ENCODE measurements around the gene QSER1. TPM values are rescaled to one million over a fixed set of nuclear protein-coding genes. Genes with fewer than 3 reads are reported as not detected.

The QSER1 gene
- polyA plus RNA-seq, 1 donor (not counting 4 experiments of a cell fraction or from before 2014, with no cell fraction given) = 14.7 TPM

DNA sequence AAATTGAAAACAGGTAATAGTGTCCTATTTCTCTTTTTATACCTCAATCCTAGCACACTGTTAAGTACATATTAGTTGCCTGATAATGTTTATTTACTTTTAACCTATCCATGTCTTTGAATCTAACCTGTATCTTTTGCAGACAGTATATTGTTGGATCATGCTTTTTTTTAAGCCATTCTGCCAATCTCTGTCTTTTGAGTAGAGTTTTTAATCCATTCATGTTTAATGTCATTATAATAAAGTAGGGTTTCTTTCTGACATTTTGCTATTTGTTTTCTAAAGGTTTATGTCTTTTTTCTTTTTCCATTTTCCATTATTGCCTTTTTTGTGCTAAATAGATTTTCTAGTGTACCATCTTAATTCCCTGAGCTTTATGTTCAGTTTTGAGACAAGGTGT is 99.3 kb downstream of the QSER1 start:
- H4K20me1 ChIP-seq (ENCODE audit: control insufficient read depth, extremely low read depth, insufficient read depth, low read length) = no peaks in the 10 kb centered on the region
- H3K9ac ChIP-seq (ENCODE audit: control insufficient read depth, extremely low read depth, insufficient read depth, low read length) = no peak overlapping the region
- no peaks in the 10 kb centered on the region for H3K79me2 ChIP-seq (ENCODE audit: control insufficient read depth, insufficient read depth, low read length)
- H3K4me2 ChIP-seq (ENCODE audit: control insufficient read depth, extremely low read depth, insufficient read depth, low read depth, low read length) = no peak overlapping the region
- no peaks in the 10 kb centered on the region for H3K36me3 ChIP-seq (ENCODE audit: control insufficient read depth in 2 of 2, extremely low read depth in 1 of 2, insufficient read depth in 2 of 2, low read length in 2 of 2)
- no peaks in the 10 kb centered on the region for H3K9me1 ChIP-seq (ENCODE audit: control insufficient read depth, extremely low read depth, insufficient read depth, low read length)
- TF ChIP-seq EZH2 (IDR thresholded peaks at IDR 0.05; ENCODE audit: low read length) = no peak
- TF ChIP-seq CTCF (optimal IDR thresholded peaks at IDR 0.05 in 1 of 3, IDR thresholded peaks at IDR 0.05 in 1 of 3, conservative IDR thresholded peaks at IDR 0.05 in 1 of 3; ENCODE audit: extremely low read depth in 1 of 3, insufficient read depth in 2 of 3, low read length in 3 of 3) = no peak
- DNase-seq (ENCODE audit: low read depth, low spot score) = no peak
- no peak overlapping the region for H3K27ac ChIP-seq (ENCODE audit: control insufficient read depth, insufficient read depth, low read length)
- H3K27me3 ChIP-seq (ENCODE audit: control insufficient read depth, extremely low read depth, insufficient read depth, low read length) = no peaks in the 10 kb centered on the region
- no peak overlapping the region for H2AFZ ChIP-seq (ENCODE audit: control insufficient read depth, low read length)
- no peaks in the 10 kb centered on the region for H3K4me1 ChIP-seq (ENCODE audit: control insufficient read depth, extremely low read depth, insufficient read depth, low read length)
- dilution Hi-C loops (cut with MboI; ENCODE audit: extremely low pct_ligation_motif_present, low sequenced_read_pairs) = no loop called here
- H3K9me3 ChIP-seq (ENCODE audit: control insufficient read depth, low read depth, low read length) = no peaks in the 10 kb centered on the region
- no peak for FAIRE-seq
- no peak overlapping the region for H3K4me3 ChIP-seq (ENCODE audit: control insufficient read depth in 2 of 3, extremely low read depth in 1 of 3, insufficient read depth in 2 of 3, low read depth in 1 of 3, low read length in 3 of 3)

GRCh38 chr11:33000181-33000580 is 107.6 kb downstream of the QSER1 start:
- FAIRE-seq = peak; percentile 56
- peak overlapping the region; percentile 68 for H2AFZ ChIP-seq (ENCODE audit: control insufficient read depth, low read length)
- peak overlapping the region; percentile 71 for H3K4me2 ChIP-seq (ENCODE audit: control insufficient read depth, extremely low read depth, insufficient read depth, low read depth, low read length)
- no peak for TF ChIP-seq CTCF (optimal IDR thresholded peaks at IDR 0.05 in 1 of 3, IDR thresholded peaks at IDR 0.05 in 1 of 3, conservative IDR thresholded peaks at IDR 0.05 in 1 of 3; ENCODE audit: extremely low read depth in 1 of 3, insufficient read depth in 2 of 3, low read length in 3 of 3)
- TF ChIP-seq EZH2 (IDR thresholded peaks at IDR 0.05; ENCODE audit: low read length) = no peak
- H3K9me1 ChIP-seq (ENCODE audit: control insufficient read depth, extremely low read depth, insufficient read depth, low read length) = no peaks in the 10 kb centered on the region
- DNase-seq (ENCODE audit: low read depth, low spot score) = no peak
- H3K9me3 ChIP-seq (ENCODE audit: control insufficient read depth, low read depth, low read length) = no peaks in the 10 kb centered on the region
- no peaks in the 10 kb centered on the region for H3K27me3 ChIP-seq (ENCODE audit: control insufficient read depth, extremely low read depth, insufficient read depth, low read length)
- H3K79me2 ChIP-seq (ENCODE audit: control insufficient read depth, insufficient read depth, low read length) = no peaks in the 10 kb centered on the region
- peak overlapping the region in 1 of 3 experiments; percentile 14 for H3K4me3 ChIP-seq (ENCODE audit: control insufficient read depth in 2 of 3, extremely low read depth in 1 of 3, insufficient read depth in 2 of 3, low read depth in 1 of 3, low read length in 3 of 3)
- H3K9ac ChIP-seq (ENCODE audit: control insufficient read depth, extremely low read depth, insufficient read depth, low read length) = no peak overlapping the region
- H3K27ac ChIP-seq (ENCODE audit: control insufficient read depth, insufficient read depth, low read length) = no peak overlapping the region
- no peaks in the 10 kb centered on the region for H4K20me1 ChIP-seq (ENCODE audit: control insufficient read depth, extremely low read depth, insufficient read depth, low read length)
- no peaks in the 10 kb centered on the region for H3K36me3 ChIP-seq (ENCODE audit: control insufficient read depth in 2 of 2, extremely low read depth in 1 of 2, insufficient read depth in 2 of 2, low read length in 2 of 2)
- dilution Hi-C loops (cut with MboI; ENCODE audit: extremely low pct_ligation_motif_present, low sequenced_read_pairs) = no loop called here
- peaks cover 15% of the 10 kb centered on the region for H3K4me1 ChIP-seq (ENCODE audit: control insufficient read depth, extremely low read depth, insufficient read depth, low read length)

Measured in keratinocyte (primary cell).